K562 (cell line): ENCODE results near the gene TARM1. TPM values are rescaled to one million over a fixed set of nuclear protein-coding genes. Genes with fewer than 3 reads are reported as not detected.

ENCODE experiments used
- CBX1 ChIP-seq: sonication (generic); IDR thresholded peaks from 2 replicates; pipeline ENCODE4 v1.6.1; 2016; ENCODE audit warnings: antibody characterized with exemption, low read depth, mild to moderate bottlenecking
- CEBPG ChIP-seq, 3 experiments: fragments of 200-800 bp in 1 of 3; sonication (Bioruptor generic) in 1 of 3; sonication (generic) in 1 of 3; formaldehyde crosslinking in 1 of 3; IDR thresholded peaks in 2 of 3; conservative IDR thresholded peaks in 1 of 3; 2 replicates each; pipeline versions ENCODE4 v1.6.1 to v1.8.0; 2016 to 2022; ENCODE audit warnings: missing compliant biosample characterization in 2 of 3, missing genetic modification characterization in 2 of 3, mild to moderate bottlenecking in 1 of 3, missing genetic modification reagents in 1 of 3
- CHCHD3 ChIP-seq: fragments of 250-450 bp; sonication (Bioruptor Pico); IDR thresholded peaks from 2 replicates; pipeline ENCODE4 v2.1.2; 2022; ENCODE audit warnings: mild to moderate bottlenecking
- EHMT2 ChIP-seq: fragments of 450-650 bp; IDR thresholded peaks from 2 replicates; pipeline ENCODE4 v1.6.1; 2018; ENCODE audit warnings: antibody characterized with exemption
- FOXO4 ChIP-seq: fragments of 450-650 bp; formaldehyde crosslinking; IDR thresholded peaks from 2 replicates; pipeline ENCODE4 v1.4.0; 2020; ENCODE audit warnings: mild to moderate bottlenecking, moderate library complexity
- HCFC1 ChIP-seq: IDR thresholded peaks from 2 replicates; pipeline ENCODE4 v1.6.1; 2012; ENCODE audit warnings: low read depth, low read length, improper control_type of control experiment
- MAFF ChIP-seq: IDR thresholded peaks from 2 replicates; pipeline ENCODE4 v1.6.1; 2012; ENCODE audit warnings: low read length, improper control_type of control experiment
- NFATC3 ChIP-seq: fragments of 450-650 bp; IDR thresholded peaks from 2 replicates; pipeline ENCODE4 v1.6.1; 2017; ENCODE audit warnings: mild to moderate bottlenecking
- NFYB ChIP-seq: IDR thresholded peaks from 2 replicates; pipeline ENCODE4 v1.6.1; 2011; ENCODE audit warnings: mild to moderate bottlenecking, moderate library complexity; ENCODE audit not compliant: insufficient read length; ENCODE audit errors: extremely low read depth
- PHB2 ChIP-seq: fragments of 450-650 bp; IDR thresholded peaks from 2 replicates; pipeline ENCODE4 v1.6.1; 2017; ENCODE audit warnings: low read depth
- THRAP3 ChIP-seq: fragments of 450-650 bp; IDR thresholded peaks from 2 replicates; pipeline ENCODE4 v1.6.1; 2016; ENCODE audit warnings: mild to moderate bottlenecking, inconsistent platforms, borderline replicate concordance
- ZBTB1 ChIP-seq: sonication (generic); formaldehyde crosslinking; IDR thresholded peaks from 2 replicates; pipeline ENCODE4 v1.8.1; 2023; ENCODE audit warnings: missing genetic modification reagents, low read depth, mild to moderate bottlenecking, borderline replicate concordance
- ZNF12 ChIP-seq: sonication (generic); formaldehyde crosslinking; IDR thresholded peaks from 2 replicates; pipeline ENCODE4 v1.4.0; 2020; ENCODE audit warnings: mild to moderate bottlenecking, missing genetic modification reagents
- ZSCAN29 ChIP-seq: fragments of 450-650 bp; IDR thresholded peaks from 2 replicates; pipeline ENCODE4 v1.6.1; 2017
- polyA plus RNA-seq, 8 experiments: library from polyadenylated mRNA; depleted of rRNA in 4 of 8; stranded (reverse) in 5 of 8; unstranded in 3 of 8; fragments of >200 nt; fragmentation: Nextera tagmentation in 2 of 8; fragmentation: Illumina TruSeq in 1 of 8; extraction: Ambion mirVana in 2 of 8; extraction: Trizol in 1 of 8; gene quantifications; 2 replicates each; pipeline versions ENCODE4 v1.2.1 to v1.2.3, GENCODE V29; 2011 to 2014; ENCODE audit warnings: inconsistent platforms in 1 of 8, missing spikeins in 1 of 8
- total RNA-seq, 7 experiments: library from RNA; depleted of rRNA in 6 of 7; stranded (reverse); fragments of >200 nt in 6 of 7; fragmentation: Illumina TruSeq in 2 of 7; extraction: Trizol in 2 of 7; gene quantifications; 2 replicates each; pipeline versions ENCODE4 v1.2.1 to v1.2.3, GENCODE V29; 2011 to 2021; ENCODE audit warnings: low replicate concordance in 1 of 7
- TF ChIP-seq, protein P1 (sequence below): fragments of 250-450 bp; sonication (Bioruptor Pico); IDR thresholded peaks from 2 replicates; pipeline ENCODE4 v1.5.1; 2021; ENCODE audit warnings: mild to moderate bottlenecking
- TF ChIP-seq, protein P2 (sequence below): IDR thresholded peaks from 3 replicates; pipeline ENCODE4 v1.6.1; 2011; ENCODE audit warnings: borderline replicate concordance, mild to moderate bottlenecking; ENCODE audit not compliant: insufficient read length, insufficient read depth
- TF ChIP-seq, protein P3 (sequence below): fragments of 250-450 bp; sonication (Bioruptor Pico); IDR thresholded peaks from 2 replicates; pipeline ENCODE4 v1.4.0; 2020; ENCODE audit warnings: mild to moderate bottlenecking, moderate library complexity, borderline replicate concordance
- TF ChIP-seq, protein P4 (sequence below): fragments of 450-650 bp; formaldehyde crosslinking; IDR thresholded peaks from 2 replicates; pipeline ENCODE4 v1.4.0; 2022; ENCODE audit warnings: missing genetic modification characterization

TARM1 gene
- total and polyA plus RNA-seq, 9 of the 15 experiments (the other 6 are each of a cell fraction or from before 2014, with no cell fraction given) = not detected

DNA sequence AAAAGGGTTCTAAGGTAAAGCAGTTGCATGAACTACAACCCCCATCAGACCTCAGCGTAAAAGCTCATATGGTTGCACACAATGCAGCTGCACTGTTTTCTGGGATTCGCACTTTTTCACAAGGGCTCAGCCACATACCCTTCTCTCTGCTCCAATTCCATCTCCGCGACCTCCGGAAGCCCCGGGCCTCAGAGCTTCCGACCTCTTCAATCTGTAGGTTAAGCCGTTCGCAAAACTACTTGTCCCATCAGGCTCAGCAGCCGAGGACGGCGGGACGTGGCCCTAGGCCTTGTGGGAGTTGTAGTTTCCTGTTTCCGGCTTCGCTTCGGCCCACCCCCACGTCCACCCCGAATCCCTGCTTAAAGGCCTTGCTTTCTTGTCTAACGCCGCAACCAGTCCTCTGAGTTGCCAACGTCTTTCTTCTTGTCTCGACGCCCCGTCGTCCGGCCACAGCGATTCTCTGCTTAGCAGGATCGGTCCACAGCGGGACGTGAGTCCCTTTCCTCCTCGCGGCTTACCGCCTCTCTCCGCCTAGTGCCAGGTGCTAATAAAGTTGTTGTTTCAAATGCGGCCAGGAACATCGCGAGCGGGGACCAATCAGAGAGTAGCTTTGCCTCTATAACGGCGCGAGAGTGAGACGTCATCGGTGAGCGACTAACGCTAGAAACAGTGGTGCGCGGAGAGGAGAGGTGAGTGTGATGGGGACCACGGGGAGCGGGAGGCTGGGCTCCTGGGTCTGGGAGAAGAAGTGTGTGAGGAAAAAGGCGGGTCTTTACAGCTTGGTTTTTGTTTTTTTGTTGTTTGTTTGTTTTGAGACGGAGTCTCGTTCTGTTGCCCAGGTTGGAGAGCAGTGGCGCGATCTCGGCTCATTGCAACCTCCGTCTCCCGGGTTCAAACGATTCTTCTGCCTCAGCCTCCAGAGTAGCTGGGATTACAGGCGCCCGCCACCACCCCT is 34.2 kb upstream of the TARM1 start, which contains the start of the genes PRPF31 and TFPT (continued):
- TF ChIP-seq FOXO4 (no peak), CEBPG (CRISPR knock-in tag; IDR thresholded peaks at IDR 0.05) (no peak), CEBPG (tag; conservative IDR thresholded peaks at IDR 0.05 in 1 of 2, IDR thresholded peaks at IDR 0.05 in 1 of 2) (no peak), CBX1 (peak; percentile 18; the same call in 1 of the 2 replicates), ZSCAN29 (no peak), PHB2 (peak; percentile 37; the same call in 1 of the 2 replicates), HCFC1 (peak; percentile 86), EHMT2 (no peak), ZBTB1 (CRISPR knock-in tag) (peak; percentile 64; the same call in 1 of the 2 replicates), NFYB (peak; percentile 53), CHCHD3 (CRISPR knock-in tag) (no peak), MAFF (no peak), THRAP3 (no peak), ZNF12 (CRISPR knock-in tag) (peak; percentile 100), NFATC3 (no peak)
- TF ChIP-seq, protein P1, sequence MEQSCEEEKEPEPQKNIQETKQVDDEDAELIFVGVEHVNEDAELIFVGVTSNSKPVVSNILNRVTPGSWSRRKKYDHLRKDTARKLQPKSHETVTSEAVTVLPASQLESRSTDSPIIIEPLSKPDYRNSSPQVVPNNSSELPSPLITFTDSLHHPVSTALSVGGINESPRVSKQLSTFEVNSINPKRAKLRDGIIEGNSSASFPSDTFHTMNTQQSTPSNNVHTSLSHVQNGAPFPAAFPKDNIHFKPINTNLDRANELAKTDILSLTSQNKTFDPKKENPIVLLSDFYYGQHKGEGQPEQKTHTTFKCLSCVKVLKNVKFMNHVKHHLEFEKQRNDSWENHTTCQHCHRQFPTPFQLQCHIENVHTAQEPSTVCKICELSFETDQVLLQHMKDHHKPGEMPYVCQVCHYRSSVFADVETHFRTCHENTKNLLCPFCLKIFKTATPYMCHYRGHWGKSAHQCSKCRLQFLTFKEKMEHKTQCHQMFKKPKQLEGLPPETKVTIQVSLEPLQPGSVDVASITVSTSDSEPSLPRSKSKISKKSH (CRISPR knock-in tag) = no peak
- TF ChIP-seq, protein P2, sequence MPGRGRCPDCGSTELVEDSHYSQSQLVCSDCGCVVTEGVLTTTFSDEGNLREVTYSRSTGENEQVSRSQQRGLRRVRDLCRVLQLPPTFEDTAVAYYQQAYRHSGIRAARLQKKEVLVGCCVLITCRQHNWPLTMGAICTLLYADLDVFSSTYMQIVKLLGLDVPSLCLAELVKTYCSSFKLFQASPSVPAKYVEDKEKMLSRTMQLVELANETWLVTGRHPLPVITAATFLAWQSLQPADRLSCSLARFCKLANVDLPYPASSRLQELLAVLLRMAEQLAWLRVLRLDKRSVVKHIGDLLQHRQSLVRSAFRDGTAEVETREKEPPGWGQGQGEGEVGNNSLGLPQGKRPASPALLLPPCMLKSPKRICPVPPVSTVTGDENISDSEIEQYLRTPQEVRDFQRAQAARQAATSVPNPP = no peak
- TF ChIP-seq, protein P3, sequence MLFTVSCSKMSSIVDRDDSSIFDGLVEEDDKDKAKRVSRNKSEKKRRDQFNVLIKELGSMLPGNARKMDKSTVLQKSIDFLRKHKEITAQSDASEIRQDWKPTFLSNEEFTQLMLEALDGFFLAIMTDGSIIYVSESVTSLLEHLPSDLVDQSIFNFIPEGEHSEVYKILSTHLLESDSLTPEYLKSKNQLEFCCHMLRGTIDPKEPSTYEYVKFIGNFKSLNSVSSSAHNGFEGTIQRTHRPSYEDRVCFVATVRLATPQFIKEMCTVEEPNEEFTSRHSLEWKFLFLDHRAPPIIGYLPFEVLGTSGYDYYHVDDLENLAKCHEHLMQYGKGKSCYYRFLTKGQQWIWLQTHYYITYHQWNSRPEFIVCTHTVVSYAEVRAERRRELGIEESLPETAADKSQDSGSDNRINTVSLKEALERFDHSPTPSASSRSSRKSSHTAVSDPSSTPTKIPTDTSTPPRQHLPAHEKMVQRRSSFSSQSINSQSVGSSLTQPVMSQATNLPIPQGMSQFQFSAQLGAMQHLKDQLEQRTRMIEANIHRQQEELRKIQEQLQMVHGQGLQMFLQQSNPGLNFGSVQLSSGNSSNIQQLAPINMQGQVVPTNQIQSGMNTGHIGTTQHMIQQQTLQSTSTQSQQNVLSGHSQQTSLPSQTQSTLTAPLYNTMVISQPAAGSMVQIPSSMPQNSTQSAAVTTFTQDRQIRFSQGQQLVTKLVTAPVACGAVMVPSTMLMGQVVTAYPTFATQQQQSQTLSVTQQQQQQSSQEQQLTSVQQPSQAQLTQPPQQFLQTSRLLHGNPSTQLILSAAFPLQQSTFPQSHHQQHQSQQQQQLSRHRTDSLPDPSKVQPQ (CRISPR knock-in tag) = no peak
- TF ChIP-seq, protein P4, sequence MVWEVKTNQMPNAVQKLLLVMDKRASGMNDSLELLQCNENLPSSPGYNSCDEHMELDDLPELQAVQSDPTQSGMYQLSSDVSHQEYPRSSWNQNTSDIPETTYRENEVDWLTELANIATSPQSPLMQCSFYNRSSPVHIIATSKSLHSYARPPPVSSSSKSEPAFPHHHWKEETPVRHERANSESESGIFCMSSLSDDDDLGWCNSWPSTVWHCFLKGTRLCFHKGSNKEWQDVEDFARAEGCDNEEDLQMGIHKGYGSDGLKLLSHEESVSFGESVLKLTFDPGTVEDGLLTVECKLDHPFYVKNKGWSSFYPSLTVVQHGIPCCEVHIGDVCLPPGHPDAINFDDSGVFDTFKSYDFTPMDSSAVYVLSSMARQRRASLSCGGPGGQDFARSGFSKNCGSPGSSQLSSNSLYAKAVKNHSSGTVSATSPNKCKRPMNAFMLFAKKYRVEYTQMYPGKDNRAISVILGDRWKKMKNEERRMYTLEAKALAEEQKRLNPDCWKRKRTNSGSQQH (CRISPR knock-in tag) = 0 out of 2 replicates have a peak, but pooled peaks have one; percentile 13
